ENCODE data around the gene STOM.

Gene STOM

GRCh38 chr9:121302786-121303185, 67.3 kb downstream of the STOM start:
- H3K4me3 ChIP-seq (ENCODE audit: low read depth, low read length): no peak overlapping the region
- no peak for TF ChIP-seq CTCF (IDR thresholded peaks at IDR 0.05; ENCODE audit: control insufficient read depth, extremely low read depth, insufficient read depth)
- no peak for DNase-seq (ENCODE audit: low read depth)

- DNase-seq (ENCODE audit: low read depth): no peak
- no peak overlapping the region for H3K4me3 ChIP-seq (ENCODE audit: low read depth, low read length)
- no peak for TF ChIP-seq CTCF (IDR thresholded peaks at IDR 0.05; ENCODE audit: control insufficient read depth, extremely low read depth, insufficient read depth)
These were observed 67.7 kb downstream of the STOM start for GRCh38 chr9:121302341-121302740.

GRCh38 chr9:121301881-121302286, 68.2 kb downstream of the STOM start:
- no peak for DNase-seq (ENCODE audit: low read depth)
- no peak for TF ChIP-seq CTCF (IDR thresholded peaks at IDR 0.05; ENCODE audit: control insufficient read depth, extremely low read depth, insufficient read depth)
- no peak overlapping the region for H3K4me3 ChIP-seq (ENCODE audit: low read depth, low read length)

- TF ChIP-seq CTCF (IDR thresholded peaks at IDR 0.05; ENCODE audit: control insufficient read depth, extremely low read depth, insufficient read depth): no peak
- H3K4me3 ChIP-seq (ENCODE audit: low read depth, low read length): no peak overlapping the region
- DNase-seq (ENCODE audit: low read depth): no peak
These were observed 69.5 kb downstream of the STOM start for GRCh38 chr9:121300283-121301119.

GRCh38 chr9:121299467-121300282, 70.4 kb downstream of the STOM start:
- DNase-seq (ENCODE audit: low read depth): no peak
- TF ChIP-seq CTCF (IDR thresholded peaks at IDR 0.05; ENCODE audit: control insufficient read depth, extremely low read depth, insufficient read depth): no peak
- H3K4me3 ChIP-seq (ENCODE audit: low read depth, low read length): no peak overlapping the region

- H3K4me3 ChIP-seq (ENCODE audit: low read depth, low read length): no peak overlapping the region
- TF ChIP-seq CTCF (IDR thresholded peaks at IDR 0.05; ENCODE audit: control insufficient read depth, extremely low read depth, insufficient read depth): no peak
- DNase-seq (ENCODE audit: low read depth): no peak
These were observed 71.2 kb downstream of the STOM start for GRCh38 chr9:121298689-121299466.

All from LNCaP clone FGC (cell line).